ENCODE data around the gene PEF1.

DNA sequence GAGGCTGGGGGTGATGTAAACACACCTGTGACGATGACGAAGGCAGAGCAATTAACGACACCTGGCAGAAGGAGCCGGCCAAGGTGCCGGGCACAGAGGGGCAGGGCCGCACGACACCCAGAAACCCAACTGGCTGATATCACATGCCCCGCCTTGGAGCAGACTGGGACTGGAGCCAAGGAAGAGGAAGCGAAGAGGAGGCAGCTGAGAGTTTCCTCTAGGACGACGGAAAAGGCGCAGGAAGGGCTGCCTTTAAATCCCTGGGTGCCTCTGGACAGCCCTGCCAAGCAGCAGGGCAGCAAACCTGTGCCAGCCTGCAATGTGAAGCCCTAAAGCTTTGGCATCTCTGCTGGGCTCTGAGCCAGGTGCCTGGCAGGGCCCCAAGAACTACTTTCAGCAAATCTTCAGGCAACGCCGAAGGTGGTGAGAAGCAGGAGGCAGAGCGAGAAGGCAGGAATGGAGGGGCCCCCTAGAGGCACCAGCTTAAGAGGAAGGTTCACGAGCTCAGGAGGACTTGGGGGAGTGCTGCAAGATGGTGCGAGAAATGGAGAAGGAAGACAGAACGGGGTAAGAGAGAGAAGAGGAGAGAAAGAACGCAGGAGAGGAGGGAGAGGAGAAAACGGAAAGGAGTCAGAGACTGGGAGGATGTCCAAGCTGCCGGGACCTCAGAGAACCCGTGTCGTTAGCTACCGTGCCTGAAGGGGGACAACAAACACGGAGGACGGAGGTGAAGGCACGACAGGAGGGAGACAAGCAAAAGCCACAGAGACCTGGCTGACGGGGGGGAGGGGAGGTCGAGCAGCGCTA is 25.3 kb upstream of the PEF1 start:
- TF ChIP-seq, protein P1, sequence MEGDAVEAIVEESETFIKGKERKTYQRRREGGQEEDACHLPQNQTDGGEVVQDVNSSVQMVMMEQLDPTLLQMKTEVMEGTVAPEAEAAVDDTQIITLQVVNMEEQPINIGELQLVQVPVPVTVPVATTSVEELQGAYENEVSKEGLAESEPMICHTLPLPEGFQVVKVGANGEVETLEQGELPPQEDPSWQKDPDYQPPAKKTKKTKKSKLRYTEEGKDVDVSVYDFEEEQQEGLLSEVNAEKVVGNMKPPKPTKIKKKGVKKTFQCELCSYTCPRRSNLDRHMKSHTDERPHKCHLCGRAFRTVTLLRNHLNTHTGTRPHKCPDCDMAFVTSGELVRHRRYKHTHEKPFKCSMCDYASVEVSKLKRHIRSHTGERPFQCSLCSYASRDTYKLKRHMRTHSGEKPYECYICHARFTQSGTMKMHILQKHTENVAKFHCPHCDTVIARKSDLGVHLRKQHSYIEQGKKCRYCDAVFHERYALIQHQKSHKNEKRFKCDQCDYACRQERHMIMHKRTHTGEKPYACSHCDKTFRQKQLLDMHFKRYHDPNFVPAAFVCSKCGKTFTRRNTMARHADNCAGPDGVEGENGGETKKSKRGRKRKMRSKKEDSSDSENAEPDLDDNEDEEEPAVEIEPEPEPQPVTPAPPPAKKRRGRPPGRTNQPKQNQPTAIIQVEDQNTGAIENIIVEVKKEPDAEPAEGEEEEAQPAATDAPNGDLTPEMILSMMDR (conservative IDR thresholded peaks at IDR 0.05; ENCODE audit: low read depth, low read length): peak; percentile 60
- no peak for TF ChIP-seq EZH2 (IDR thresholded peaks at IDR 0.05; ENCODE audit: low read length, unreplicated experiment)
- no peak for TF ChIP-seq EZH2phosphoT487 (IDR thresholded peaks at IDR 0.05; ENCODE audit: borderline replicate concordance, low read length)
